CD4-positive, CD25-positive, alpha-beta regulatory T cell (primary cell): ENCODE measurements around the gene ATG4A. TPM values are rescaled to one million over a fixed set of nuclear protein-coding genes. Genes with fewer than 3 reads are reported as not detected.
A peak's percentile ranks its signal among the peaks of the same experiment; 100 is the strongest.

ENCODE experiments used
- ATAC-seq, 2 donors: fragments of 150-1000 bp; cut with Tn5 transposase; one replicate each; pipeline ENCODE4 v1.10.0; 2021; ENCODE audit warnings: low read depth in 2 of 2, moderate number of reproducible peaks in 2 of 2, moderate library complexity in 1 of 2
- DNase-seq, 3 donors: peaks; one replicate each; pipeline versions ENCODE4 v3.0.0 to v3.0.0-alpha.2; 2012 to 2022; ENCODE audit warnings: mixed read lengths in 1 of 3
- H3K27ac ChIP-seq: one replicate; pipeline ENCODE4 v1.7.0; 2013; ENCODE audit warnings: mild to moderate bottlenecking, low read length; ENCODE audit not compliant: insufficient read depth, poor library complexity, severe bottlenecking
- H3K27me3 ChIP-seq: one replicate; pipeline ENCODE4 v1.7.0; 2013; ENCODE audit warnings: low read length; ENCODE audit not compliant: control insufficient read depth, insufficient read depth
- H3K36me3 ChIP-seq: one replicate; pipeline ENCODE4 v1.7.0; 2013; ENCODE audit warnings: mild to moderate bottlenecking, low read length, moderate library complexity; ENCODE audit not compliant: control insufficient read depth, insufficient read depth
- H3K4me1 ChIP-seq: 2 replicates; pipeline ENCODE4 v1.7.0; 2013; ENCODE audit warnings: mild to moderate bottlenecking, low read length; ENCODE audit not compliant: insufficient read depth, control insufficient read depth, poor library complexity, severe bottlenecking
- H3K4me3 ChIP-seq: one replicate; pipeline ENCODE4 v1.7.0; 2013; ENCODE audit warnings: low read depth, mild to moderate bottlenecking, low read length, moderate library complexity
- H3K9me3 ChIP-seq, 2 experiments: 1 replicate in 1 of 2; 2 replicates in 1 of 2; pipeline ENCODE4 v1.7.0; 2013; ENCODE audit warnings: low read length in 2 of 2, mild to moderate bottlenecking in 1 of 2, moderate library complexity in 1 of 2; ENCODE audit not compliant: control insufficient read depth in 2 of 2
- H3K27ac Mint-ChIP-seq, 3 donors: one replicate each; pipeline ENCODE4 v1.8.0; 2020 to 2022; ENCODE audit warnings: mild to moderate bottlenecking in 3 of 3, mixed read lengths in 3 of 3, moderate library complexity in 2 of 3
- H3K27me3 Mint-ChIP-seq: one replicate; pipeline ENCODE4 v1.8.0; 2022; ENCODE audit warnings: mild to moderate bottlenecking, mixed read lengths
- H3K36me3 Mint-ChIP-seq: one replicate; pipeline ENCODE4 v1.8.0; 2020; ENCODE audit warnings: mixed read lengths
- H3K4me1 Mint-ChIP-seq, 4 donors: one replicate each; pipeline ENCODE4 v1.8.0; 2020 to 2022; ENCODE audit warnings: mixed read lengths in 4 of 4, mild to moderate bottlenecking in 1 of 4
- H3K4me3 Mint-ChIP-seq, 4 donors: one replicate each; pipeline ENCODE4 v1.8.0; 2020 to 2022; ENCODE audit warnings: mild to moderate bottlenecking in 4 of 4, mixed read lengths in 4 of 4, moderate library complexity in 3 of 4
- H3K9me3 Mint-ChIP-seq, 7 donors: one replicate each; pipeline ENCODE4 v1.8.0; 2020 to 2022; ENCODE audit warnings: mixed read lengths in 7 of 7, mild to moderate bottlenecking in 3 of 7, moderate library complexity in 2 of 7
- polyA plus RNA-seq, 4 donors: library from polyadenylated mRNA; unstranded; fragments of 300-500 nt; fragmentation: Illumina TruSeq; gene quantifications; one replicate each; pipeline ENCODE4 v1.2.3, GENCODE V29; 2021
- total RNA-seq: library from RNA; stranded (reverse); gene quantifications from one replicate; pipeline ENCODE4 v1.2.3, GENCODE V29; 2022

The ATG4A gene
- total and polyA plus RNA-seq, 5 donors from 2014 or later = 10.4 to 21.8 (median 17.8) TPM

GRCh38 chrX:108090491-108091263 lies 901 bp upstream of the ATG4A start:
- peaks cover 4 to 20% (median 6%) of the 10 kb centered on the region in 4 donors for H3K4me1 Mint-ChIP-seq
- Histone ChIP-seq H3K9me3 (no peaks in the 10 kb centered on the region), H3K4me1 (peaks cover 17% of the 10 kb centered on the region), H3K4me3 (peak overlapping the region; percentile 76), H3K36me3 (peaks cover 14% of the 10 kb centered on the region), H3K27me3 (no peaks in the 10 kb centered on the region), H3K27ac (peak overlapping the region; percentile 86)
- DNase-seq (no peak), ATAC-seq (no peak)
- H3K27ac Mint-ChIP-seq = no peak overlapping the region
- no peak overlapping the region for H3K4me3 Mint-ChIP-seq
- no peaks in the 10 kb centered on the region for H3K27me3 Mint-ChIP-seq
- H3K36me3 Mint-ChIP-seq = no peaks in the 10 kb centered on the region
- H3K9me3 Mint-ChIP-seq = no peaks in the 10 kb centered on the region

- H3K27me3 ChIP-seq = no peaks in the 10 kb centered on the region
- Mint-ChIP-seq H3K9me3 (no peaks in the 10 kb centered on the region), H3K27me3 (no peaks in the 10 kb centered on the region), H3K4me1 (peaks cover 4 to 20% (median 6%) of the 10 kb centered on the region in 4 donors), H3K36me3 (no peaks in the 10 kb centered on the region), H3K4me3 (no peak overlapping the region), H3K27ac (no peak overlapping the region)
- H3K36me3 ChIP-seq = peaks cover 9% of the 10 kb centered on the region
- H3K9me3 ChIP-seq = no peaks in the 10 kb centered on the region
- H3K4me3 ChIP-seq = peak overlapping the region; percentile 76
- no peak for DNase-seq
- peaks cover 17% of the 10 kb centered on the region for H3K4me1 ChIP-seq
- peak overlapping the region; percentile 86 for H3K27ac ChIP-seq
- ATAC-seq = peak; percentile 2 to 4
Observed at GRCh38 chrX:108091878-108092291, 307 bp downstream of the ATG4A start.

GRCh38 chrX:108097380-108097779 lies 5.8 kb downstream of the ATG4A start:
- peaks cover under 1 to 9% (median 6%) of the 10 kb centered on the region in 4 donors for H3K4me1 Mint-ChIP-seq
- no peak overlapping the region for H3K4me3 Mint-ChIP-seq
- H3K9me3 Mint-ChIP-seq = peaks cover 0 to 2% (median 0%) of the 10 kb centered on the region in 7 donors
- H3K36me3 Mint-ChIP-seq = no peaks in the 10 kb centered on the region
- Histone ChIP-seq H3K4me3 (no peak overlapping the region), H3K27ac (no peak overlapping the region), H3K36me3 (no peaks in the 10 kb centered on the region), H3K27me3 (no peaks in the 10 kb centered on the region), H3K4me1 (peaks cover 1% of the 10 kb centered on the region), H3K9me3 (no peaks in the 10 kb centered on the region)
- no peaks in the 10 kb centered on the region for H3K27me3 Mint-ChIP-seq
- ATAC-seq (no peak), DNase-seq (no peak)
- H3K27ac Mint-ChIP-seq = no peak overlapping the region

- DNase-seq (no peak), ATAC-seq (no peak)
- H3K9me3 Mint-ChIP-seq = peaks cover 0 to 3% (median 0%) of the 10 kb centered on the region in 7 donors
- peaks cover 3% of the 10 kb centered on the region for H3K36me3 Mint-ChIP-seq
- no peaks in the 10 kb centered on the region for H3K9me3 ChIP-seq
- no peaks in the 10 kb centered on the region for H3K4me1 ChIP-seq
- H3K4me3 Mint-ChIP-seq = no peak overlapping the region
- peaks cover 0 to 7% (median under 1%) of the 10 kb centered on the region in 4 donors for H3K4me1 Mint-ChIP-seq
- no peak overlapping the region for H3K27ac Mint-ChIP-seq
- no peak overlapping the region for H3K27ac ChIP-seq
- H3K27me3 Mint-ChIP-seq = no peaks in the 10 kb centered on the region
- H3K27me3 ChIP-seq = no peaks in the 10 kb centered on the region
- no peak overlapping the region for H3K4me3 ChIP-seq
- H3K36me3 ChIP-seq = no peaks in the 10 kb centered on the region
Observed at GRCh38 chrX:108105473-108105872, 13.9 kb downstream of the ATG4A start.

GRCh38 chrX:108114541-108114940 lies 23.0 kb downstream of the ATG4A start:
- Histone ChIP-seq H3K27ac (no peak overlapping the region), H3K9me3 (no peaks in the 10 kb centered on the region), H3K4me1 (no peaks in the 10 kb centered on the region), H3K4me3 (no peak overlapping the region), H3K36me3 (no peaks in the 10 kb centered on the region), H3K27me3 (no peaks in the 10 kb centered on the region)
- Mint-ChIP-seq H3K4me3 (no peak overlapping the region), H3K9me3 (no peaks in the 10 kb centered on the region), H3K27ac (no peak overlapping the region), H3K27me3 (no peaks in the 10 kb centered on the region), H3K4me1 (peaks cover 0 to 7% (median 0%) of the 10 kb centered on the region in 4 donors), H3K36me3 (no peaks in the 10 kb centered on the region)
- DNase-seq (no peak), ATAC-seq (no peak)

GRCh38 chrX:108117988-108118387 lies 26.4 kb downstream of the ATG4A start:
- DNase-seq (no peak), ATAC-seq (no peak)
- no peaks in the 10 kb centered on the region for H3K9me3 ChIP-seq
- Mint-ChIP-seq H3K36me3 (no peaks in the 10 kb centered on the region), H3K27me3 (no peaks in the 10 kb centered on the region), H3K4me1 (peaks cover 0 to 7% (median 0%) of the 10 kb centered on the region in 4 donors), H3K27ac (no peak overlapping the region), H3K4me3 (no peak overlapping the region), H3K9me3 (no peaks in the 10 kb centered on the region)
- no peak overlapping the region for H3K27ac ChIP-seq
- H3K4me3 ChIP-seq = no peak overlapping the region
- no peaks in the 10 kb centered on the region for H3K27me3 ChIP-seq
- no peaks in the 10 kb centered on the region for H3K36me3 ChIP-seq
- no peaks in the 10 kb centered on the region for H3K4me1 ChIP-seq

- Mint-ChIP-seq H3K9me3 (no peaks in the 10 kb centered on the region), H3K4me1 (no peaks in the 10 kb centered on the region), H3K36me3 (peaks cover 6% of the 10 kb centered on the region), H3K4me3 (no peak overlapping the region), H3K27ac (no peak overlapping the region), H3K27me3 (no peaks in the 10 kb centered on the region)
- no peaks in the 10 kb centered on the region for H3K36me3 ChIP-seq
- no peak for DNase-seq
- no peak for ATAC-seq
- H3K4me3 ChIP-seq = no peak overlapping the region
- no peak overlapping the region for H3K27ac ChIP-seq
- H3K27me3 ChIP-seq = no peaks in the 10 kb centered on the region
- H3K9me3 ChIP-seq = no peaks in the 10 kb centered on the region
- no peaks in the 10 kb centered on the region for H3K4me1 ChIP-seq
Observed at GRCh38 chrX:108121291-108121690, 29.7 kb downstream of the ATG4A start.

- Histone ChIP-seq H3K4me3 (no peak overlapping the region), H3K9me3 (no peaks in the 10 kb centered on the region), H3K36me3 (peaks cover under 1% of the 10 kb centered on the region), H3K4me1 (no peaks in the 10 kb centered on the region), H3K27ac (no peak overlapping the region), H3K27me3 (no peaks in the 10 kb centered on the region)
- H3K36me3 Mint-ChIP-seq = peaks cover 6% of the 10 kb centered on the region
- peak in 1 of 3 donors; percentile 4 for DNase-seq
- H3K9me3 Mint-ChIP-seq = no peaks in the 10 kb centered on the region
- H3K4me3 Mint-ChIP-seq = peak overlapping the region in 1 of 4 donors; percentile 15
- no peaks in the 10 kb centered on the region for H3K4me1 Mint-ChIP-seq
- no peak overlapping the region for H3K27ac Mint-ChIP-seq
- no peaks in the 10 kb centered on the region for H3K27me3 Mint-ChIP-seq
- no peak for ATAC-seq
Observed at GRCh38 chrX:108122748-108123147, 31.2 kb downstream of the ATG4A start.
